C4-2B (cell line): Measurements from ENCODE around the gene DNAJC10.
"Not testable (repeated sequence)": the region's sequence is repeated elsewhere in the genome, so short reads cannot be mapped to it uniquely, and the experiment has no call there.

ENCODE experiments used
- H3K27ac ChIP-seq: fragments of 450-650 bp; 2 replicates; pipeline ENCODE4 v1.5.1; 2017
- ZFX ChIP-seq: fragments of 450-650 bp; IDR thresholded peaks from 2 replicates; pipeline ENCODE4 v1.6.1; 2017
- TF ChIP-seq, protein P1 (sequence below): fragments of 450-650 bp; conservative IDR thresholded peaks from 2 replicates; pipeline ENCODE4 v1.5.1; 2017; ENCODE audit warnings: mild to moderate bottlenecking

The DNAJC10 gene

GRCh38 chr2:182715121-182715891 is 751 bp upstream of the DNAJC10 start:
- TF ChIP-seq, protein P1, sequence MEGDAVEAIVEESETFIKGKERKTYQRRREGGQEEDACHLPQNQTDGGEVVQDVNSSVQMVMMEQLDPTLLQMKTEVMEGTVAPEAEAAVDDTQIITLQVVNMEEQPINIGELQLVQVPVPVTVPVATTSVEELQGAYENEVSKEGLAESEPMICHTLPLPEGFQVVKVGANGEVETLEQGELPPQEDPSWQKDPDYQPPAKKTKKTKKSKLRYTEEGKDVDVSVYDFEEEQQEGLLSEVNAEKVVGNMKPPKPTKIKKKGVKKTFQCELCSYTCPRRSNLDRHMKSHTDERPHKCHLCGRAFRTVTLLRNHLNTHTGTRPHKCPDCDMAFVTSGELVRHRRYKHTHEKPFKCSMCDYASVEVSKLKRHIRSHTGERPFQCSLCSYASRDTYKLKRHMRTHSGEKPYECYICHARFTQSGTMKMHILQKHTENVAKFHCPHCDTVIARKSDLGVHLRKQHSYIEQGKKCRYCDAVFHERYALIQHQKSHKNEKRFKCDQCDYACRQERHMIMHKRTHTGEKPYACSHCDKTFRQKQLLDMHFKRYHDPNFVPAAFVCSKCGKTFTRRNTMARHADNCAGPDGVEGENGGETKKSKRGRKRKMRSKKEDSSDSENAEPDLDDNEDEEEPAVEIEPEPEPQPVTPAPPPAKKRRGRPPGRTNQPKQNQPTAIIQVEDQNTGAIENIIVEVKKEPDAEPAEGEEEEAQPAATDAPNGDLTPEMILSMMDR, result no peak
- no peak for TF ChIP-seq ZFX
- peak overlapping the region; percentile 89 for H3K27ac ChIP-seq

GRCh38 chr2:182716650-182716979 is 558 bp downstream of the DNAJC10 start:
- peak overlapping the region; percentile 89 for H3K27ac ChIP-seq
- TF ChIP-seq ZFX, result no peak
- TF ChIP-seq, protein P1, result no peak

GRCh38 chr2:182717416-182717815 is 1.4 kb downstream of the DNAJC10 start:
- H3K27ac ChIP-seq, result no peak overlapping the region

DNA sequence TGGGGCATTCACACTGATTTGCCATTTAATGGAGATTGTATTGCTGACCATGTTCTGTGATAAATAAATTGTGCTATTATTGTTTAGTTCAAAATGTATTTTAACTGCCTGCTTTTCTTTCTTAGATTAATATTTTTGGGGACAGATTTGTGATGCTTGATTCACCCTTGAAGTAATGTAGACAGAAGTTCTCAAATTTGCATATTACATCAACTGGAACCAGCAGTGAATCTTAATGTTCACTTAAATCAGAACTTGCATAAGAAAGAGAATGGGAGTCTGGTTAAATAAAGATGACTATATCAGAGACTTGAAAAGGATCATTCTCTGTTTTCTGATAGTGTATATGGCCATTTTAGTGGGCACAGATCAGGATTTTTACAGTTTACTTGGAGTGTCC is 1.8 kb downstream of the DNAJC10 start:
- TF ChIP-seq, protein P1, result no peak
- no peak for TF ChIP-seq ZFX
- no peak overlapping the region for H3K27ac ChIP-seq

More at GRCh38 chr2:182717416-182717815, 1.4 kb downstream of the DNAJC10 start:
- TF ChIP-seq, protein P1, result no peak
- TF ChIP-seq ZFX, result no peak

GRCh38 chr2:182718459-182718858 is 2.4 kb downstream of the DNAJC10 start:
- H3K27ac ChIP-seq, result no peak overlapping the region
- no peak for TF ChIP-seq ZFX
- TF ChIP-seq, protein P1, result no peak

GRCh38 chr2:182719116-182719515 is 3.1 kb downstream of the DNAJC10 start:
- not testable (repeated sequence) for H3K27ac ChIP-seq

GRCh38 chr2:182724656-182725055 is 8.6 kb downstream of the DNAJC10 start:
- no peak overlapping the region for H3K27ac ChIP-seq
- TF ChIP-seq, protein P1, result no peak
- no peak for TF ChIP-seq ZFX

- TF ChIP-seq, protein P1, result no peak
- no peak overlapping the region for H3K27ac ChIP-seq
Observed at GRCh38 chr2:182726473-182726872, 10.4 kb downstream of the DNAJC10 start.
